K562 (cell line): ENCODE results near the gene NKD1.

Source experiments
- CREM ChIP-seq: IDR thresholded peaks from 2 replicates; pipeline ENCODE4 v1.6.1; 2014; ENCODE audit warnings: antibody characterized with exemption, low read depth
- CTCF ChIP-seq, 3 experiments: IDR thresholded peaks in 2 of 3; conservative IDR thresholded peaks in 1 of 3; 2 replicates each; pipeline ENCODE4 v1.5.1; 2011 to 2012; ENCODE audit warnings: low read length in 3 of 3, mild to moderate bottlenecking in 3 of 3, control low read depth in 2 of 3, improper control_type of control experiment in 1 of 3, inconsistent platforms in 1 of 3, low read depth in 1 of 3, mixed read lengths in 1 of 3, moderate library complexity in 1 of 3; ENCODE audit not compliant: insufficient read depth in 2 of 3
- EGR1 ChIP-seq: fragments of 450-650 bp; conservative IDR thresholded peaks from 2 replicates; pipeline ENCODE4 v1.6.1; 2017; ENCODE audit warnings: mild to moderate bottlenecking
- EZH2 ChIP-seq: IDR thresholded peaks from 2 replicates; pipeline ENCODE4 v1.6.1; 2012; ENCODE audit warnings: low read depth, mild to moderate bottlenecking, inconsistent platforms, low read length, borderline replicate concordance
- FOXA1 ChIP-seq: fragments of 450-650 bp; IDR thresholded peaks from 2 replicates; pipeline ENCODE4 v1.6.1; 2016; ENCODE audit warnings: mild to moderate bottlenecking, borderline replicate concordance
- GABPB1 ChIP-seq: sonication (generic); formaldehyde crosslinking; IDR thresholded peaks from 2 replicates; pipeline ENCODE4 v1.8.0; 2022; ENCODE audit warnings: mild to moderate bottlenecking, missing genetic modification reagents
- NR2C2 ChIP-seq, 2 experiments: fragments of 200-800 bp in 1 of 2; sonication (Bioruptor generic) in 1 of 2; sonication (generic) in 1 of 2; formaldehyde crosslinking in 1 of 2; IDR thresholded peaks; 2 replicates each; pipeline versions ENCODE4 v1.6.1 to v1.8.0; 2016 to 2022; ENCODE audit warnings: mild to moderate bottlenecking in 1 of 2, missing compliant biosample characterization in 1 of 2, missing genetic modification characterization in 1 of 2, missing genetic modification reagents in 1 of 2
- POLR2A ChIP-seq: fragments of 450-650 bp; conservative IDR thresholded peaks from 2 replicates; pipeline ENCODE4 v1.6.1; 2016
- SAP30 ChIP-seq: fragments of 200-600 bp; sonication (generic); IDR thresholded peaks from 2 replicates; pipeline ENCODE4 v1.6.1; 2012; ENCODE audit warnings: borderline replicate concordance, low read depth, mild to moderate bottlenecking, moderate library complexity, low read length, control low read depth, inconsistent platforms; ENCODE audit not compliant: insufficient read depth, poor library complexity, severe bottlenecking
- TAF1 ChIP-seq: IDR thresholded peaks from 2 replicates; pipeline ENCODE4 v1.6.1; 2011; ENCODE audit warnings: mild to moderate bottlenecking, low read length, moderate library complexity; ENCODE audit not compliant: insufficient read depth, control insufficient read depth, severe bottlenecking; ENCODE audit errors: extremely low read depth
- TOE1 ChIP-seq, 2 experiments: fragments of 450-650 bp in 1 of 2; sonication (generic) in 1 of 2; formaldehyde crosslinking in 1 of 2; IDR thresholded peaks; 2 replicates each; pipeline versions ENCODE4 v1.7.1 to v1.8.0; 2016 to 2022; ENCODE audit warnings: borderline replicate concordance in 2 of 2, mild to moderate bottlenecking in 2 of 2, antibody characterized with exemption in 1 of 2, inconsistent platforms in 1 of 2, low read depth in 1 of 2, missing genetic modification reagents in 1 of 2, moderate library complexity in 1 of 2
- USF1 ChIP-seq: sonication (generic); formaldehyde crosslinking; IDR thresholded peaks from 2 replicates; pipeline ENCODE4 v1.9.0; 2022; ENCODE audit warnings: mild to moderate bottlenecking, missing genetic modification reagents
- TF ChIP-seq, protein P1 (sequence below): sonication (generic); formaldehyde crosslinking; IDR thresholded peaks from 2 replicates; pipeline ENCODE4 v1.8.1; 2022; ENCODE audit warnings: missing genetic modification reagents
- TF ChIP-seq, protein P2 (sequence below): fragments of 450-650 bp; IDR thresholded peaks from 2 replicates; pipeline ENCODE4 v1.6.1; 2016; ENCODE audit warnings: low read depth

GRCh38 chr16:50531901-50532300 lies 16.3 kb upstream of the NKD1 start:
- TF ChIP-seq EZH2 (no peak), GABPB1 (CRISPR knock-in tag) (no peak), EGR1 (no peak), SAP30 (no peak), CREM (no peak), USF1 (CRISPR knock-in tag) (no peak), CTCF (IDR thresholded peaks at IDR 0.05 in 2 of 3, conservative IDR thresholded peaks at IDR 0.05 in 1 of 3; ENCODE audit: insufficient read depth in 2 of 3, low read depth in 1 of 3, low read length in 3 of 3) (no peak), TOE1 (IDR thresholded peaks at IDR 0.05; ENCODE audit: borderline replicate concordance) (no peak), TOE1 (CRISPR knock-in tag; IDR thresholded peaks at IDR 0.05; ENCODE audit: borderline replicate concordance, low read depth) (no peak), NR2C2 (CRISPR knock-in tag; IDR thresholded peaks at IDR 0.05) (no peak), NR2C2 (tag; IDR thresholded peaks at IDR 0.05) (no peak), FOXA1 (no peak), TAF1 (no peak), POLR2A (no peak)
- TF ChIP-seq, protein P1, sequence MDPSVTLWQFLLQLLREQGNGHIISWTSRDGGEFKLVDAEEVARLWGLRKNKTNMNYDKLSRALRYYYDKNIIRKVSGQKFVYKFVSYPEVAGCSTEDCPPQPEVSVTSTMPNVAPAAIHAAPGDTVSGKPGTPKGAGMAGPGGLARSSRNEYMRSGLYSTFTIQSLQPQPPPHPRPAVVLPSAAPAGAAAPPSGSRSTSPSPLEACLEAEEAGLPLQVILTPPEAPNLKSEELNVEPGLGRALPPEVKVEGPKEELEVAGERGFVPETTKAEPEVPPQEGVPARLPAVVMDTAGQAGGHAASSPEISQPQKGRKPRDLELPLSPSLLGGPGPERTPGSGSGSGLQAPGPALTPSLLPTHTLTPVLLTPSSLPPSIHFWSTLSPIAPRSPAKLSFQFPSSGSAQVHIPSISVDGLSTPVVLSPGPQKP: no peak
- TF ChIP-seq, protein P2, sequence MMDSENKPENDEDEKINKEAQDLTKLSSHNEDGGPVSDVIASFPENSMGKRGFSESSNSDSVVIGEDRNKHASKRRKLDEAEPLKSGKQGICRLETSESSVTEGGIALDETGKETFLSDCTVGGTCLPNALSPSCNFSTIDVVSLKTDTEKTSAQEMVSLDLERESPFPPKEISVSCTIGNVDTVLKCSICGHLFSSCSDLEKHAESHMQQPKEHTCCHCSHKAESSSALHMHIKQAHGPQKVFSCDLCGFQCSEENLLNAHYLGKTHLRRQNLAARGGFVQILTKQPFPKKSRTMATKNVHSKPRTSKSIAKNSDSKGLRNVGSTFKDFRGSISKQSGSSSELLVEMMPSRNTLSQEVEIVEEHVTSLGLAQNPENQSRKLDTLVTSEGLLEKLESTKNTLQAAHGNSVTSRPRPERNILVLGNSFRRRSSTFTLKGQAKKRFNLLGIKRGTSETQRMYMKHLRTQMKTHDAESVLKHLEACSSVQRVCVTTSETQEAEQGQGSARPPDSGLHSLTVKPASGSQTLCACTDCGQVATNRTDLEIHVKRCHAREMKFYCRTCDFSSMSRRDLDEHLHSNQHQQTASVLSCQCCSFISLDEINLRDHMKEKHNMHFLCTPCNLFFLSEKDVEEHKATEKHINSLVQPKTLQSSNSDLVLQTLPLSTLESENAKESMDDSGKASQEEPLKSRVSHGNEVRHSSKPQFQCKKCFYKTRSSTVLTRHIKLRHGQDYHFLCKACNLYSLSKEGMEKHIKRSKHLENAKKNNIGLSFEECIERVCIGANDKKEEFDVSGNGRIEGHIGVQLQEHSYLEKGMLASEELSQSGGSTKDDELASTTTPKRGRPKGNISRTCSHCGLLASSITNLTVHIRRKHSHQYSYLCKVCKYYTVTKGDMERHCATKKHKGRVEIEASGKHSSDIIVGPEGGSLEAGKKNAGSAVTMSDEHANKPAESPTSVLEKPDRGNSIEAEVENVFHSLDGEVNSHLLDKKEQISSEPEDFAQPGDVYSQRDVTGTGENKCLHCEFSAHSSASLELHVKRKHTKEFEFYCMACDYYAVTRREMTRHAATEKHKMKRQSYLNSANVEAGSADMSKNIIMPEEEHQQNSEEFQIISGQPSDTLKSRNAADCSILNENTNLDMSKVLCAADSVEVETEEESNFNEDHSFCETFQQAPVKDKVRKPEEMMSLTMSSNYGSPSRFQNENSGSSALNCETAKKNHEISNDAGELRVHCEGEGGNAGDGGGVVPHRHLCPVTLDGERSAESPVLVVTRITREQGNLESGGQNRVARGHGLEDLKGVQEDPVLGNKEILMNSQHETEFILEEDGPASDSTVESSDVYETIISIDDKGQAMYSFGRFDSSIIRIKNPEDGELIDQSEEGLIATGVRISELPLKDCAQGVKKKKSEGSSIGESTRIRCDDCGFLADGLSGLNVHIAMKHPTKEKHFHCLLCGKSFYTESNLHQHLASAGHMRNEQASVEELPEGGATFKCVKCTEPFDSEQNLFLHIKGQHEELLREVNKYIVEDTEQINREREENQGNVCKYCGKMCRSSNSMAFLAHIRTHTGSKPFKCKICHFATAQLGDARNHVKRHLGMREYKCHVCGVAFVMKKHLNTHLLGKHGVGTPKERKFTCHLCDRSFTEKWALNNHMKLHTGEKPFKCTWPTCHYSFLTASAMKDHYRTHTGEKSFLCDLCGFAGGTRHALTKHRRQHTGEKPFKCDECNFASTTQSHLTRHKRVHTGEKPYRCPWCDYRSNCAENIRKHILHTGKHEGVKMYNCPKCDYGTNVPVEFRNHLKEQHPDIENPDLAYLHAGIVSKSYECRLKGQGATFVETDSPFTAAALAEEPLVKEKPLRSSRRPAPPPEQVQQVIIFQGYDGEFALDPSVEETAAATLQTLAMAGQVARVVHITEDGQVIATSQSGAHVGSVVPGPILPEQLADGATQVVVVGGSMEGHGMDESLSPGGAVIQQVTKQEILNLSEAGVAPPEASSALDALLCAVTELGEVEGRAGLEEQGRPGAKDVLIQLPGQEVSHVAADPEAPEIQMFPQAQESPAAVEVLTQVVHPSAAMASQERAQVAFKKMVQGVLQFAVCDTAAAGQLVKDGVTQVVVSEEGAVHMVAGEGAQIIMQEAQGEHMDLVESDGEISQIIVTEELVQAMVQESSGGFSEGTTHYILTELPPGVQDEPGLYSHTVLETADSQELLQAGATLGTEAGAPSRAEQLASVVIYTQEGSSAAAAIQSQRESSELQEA: no peak
